ENCODE results near the gene LPIN1. TPM values are rescaled to one million over a fixed set of nuclear protein-coding genes. Genes with fewer than 3 reads are reported as not detected.

Gene LPIN1
- total and polyA plus RNA-seq, 2 of the 8 experiments (the other 6 are each of a cell fraction or from before 2014, with no cell fraction given): 4.3 to 9.8 TPM

DNA sequence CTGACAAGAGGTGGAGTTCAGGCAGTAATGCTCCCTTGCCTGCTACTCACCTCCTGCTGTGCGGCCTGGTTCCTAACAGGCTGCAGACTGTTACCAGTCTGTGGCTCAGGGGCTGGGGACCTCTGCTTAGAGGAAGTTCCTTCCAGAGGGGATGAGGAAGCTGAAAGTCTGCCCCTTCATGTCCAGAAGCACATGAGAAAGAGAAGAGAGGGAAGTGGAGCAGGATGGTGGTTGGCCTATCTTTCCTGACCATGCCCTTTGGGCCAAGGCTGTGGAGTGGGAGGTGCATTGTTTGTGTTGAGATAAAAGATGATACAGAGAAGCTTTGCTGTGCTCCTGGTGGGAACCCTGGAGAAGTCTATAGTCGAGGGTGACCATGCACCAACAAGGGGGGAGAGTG lies 112.5 kb downstream of the LPIN1 start (continued):
- TF ChIP-seq, protein P1, sequence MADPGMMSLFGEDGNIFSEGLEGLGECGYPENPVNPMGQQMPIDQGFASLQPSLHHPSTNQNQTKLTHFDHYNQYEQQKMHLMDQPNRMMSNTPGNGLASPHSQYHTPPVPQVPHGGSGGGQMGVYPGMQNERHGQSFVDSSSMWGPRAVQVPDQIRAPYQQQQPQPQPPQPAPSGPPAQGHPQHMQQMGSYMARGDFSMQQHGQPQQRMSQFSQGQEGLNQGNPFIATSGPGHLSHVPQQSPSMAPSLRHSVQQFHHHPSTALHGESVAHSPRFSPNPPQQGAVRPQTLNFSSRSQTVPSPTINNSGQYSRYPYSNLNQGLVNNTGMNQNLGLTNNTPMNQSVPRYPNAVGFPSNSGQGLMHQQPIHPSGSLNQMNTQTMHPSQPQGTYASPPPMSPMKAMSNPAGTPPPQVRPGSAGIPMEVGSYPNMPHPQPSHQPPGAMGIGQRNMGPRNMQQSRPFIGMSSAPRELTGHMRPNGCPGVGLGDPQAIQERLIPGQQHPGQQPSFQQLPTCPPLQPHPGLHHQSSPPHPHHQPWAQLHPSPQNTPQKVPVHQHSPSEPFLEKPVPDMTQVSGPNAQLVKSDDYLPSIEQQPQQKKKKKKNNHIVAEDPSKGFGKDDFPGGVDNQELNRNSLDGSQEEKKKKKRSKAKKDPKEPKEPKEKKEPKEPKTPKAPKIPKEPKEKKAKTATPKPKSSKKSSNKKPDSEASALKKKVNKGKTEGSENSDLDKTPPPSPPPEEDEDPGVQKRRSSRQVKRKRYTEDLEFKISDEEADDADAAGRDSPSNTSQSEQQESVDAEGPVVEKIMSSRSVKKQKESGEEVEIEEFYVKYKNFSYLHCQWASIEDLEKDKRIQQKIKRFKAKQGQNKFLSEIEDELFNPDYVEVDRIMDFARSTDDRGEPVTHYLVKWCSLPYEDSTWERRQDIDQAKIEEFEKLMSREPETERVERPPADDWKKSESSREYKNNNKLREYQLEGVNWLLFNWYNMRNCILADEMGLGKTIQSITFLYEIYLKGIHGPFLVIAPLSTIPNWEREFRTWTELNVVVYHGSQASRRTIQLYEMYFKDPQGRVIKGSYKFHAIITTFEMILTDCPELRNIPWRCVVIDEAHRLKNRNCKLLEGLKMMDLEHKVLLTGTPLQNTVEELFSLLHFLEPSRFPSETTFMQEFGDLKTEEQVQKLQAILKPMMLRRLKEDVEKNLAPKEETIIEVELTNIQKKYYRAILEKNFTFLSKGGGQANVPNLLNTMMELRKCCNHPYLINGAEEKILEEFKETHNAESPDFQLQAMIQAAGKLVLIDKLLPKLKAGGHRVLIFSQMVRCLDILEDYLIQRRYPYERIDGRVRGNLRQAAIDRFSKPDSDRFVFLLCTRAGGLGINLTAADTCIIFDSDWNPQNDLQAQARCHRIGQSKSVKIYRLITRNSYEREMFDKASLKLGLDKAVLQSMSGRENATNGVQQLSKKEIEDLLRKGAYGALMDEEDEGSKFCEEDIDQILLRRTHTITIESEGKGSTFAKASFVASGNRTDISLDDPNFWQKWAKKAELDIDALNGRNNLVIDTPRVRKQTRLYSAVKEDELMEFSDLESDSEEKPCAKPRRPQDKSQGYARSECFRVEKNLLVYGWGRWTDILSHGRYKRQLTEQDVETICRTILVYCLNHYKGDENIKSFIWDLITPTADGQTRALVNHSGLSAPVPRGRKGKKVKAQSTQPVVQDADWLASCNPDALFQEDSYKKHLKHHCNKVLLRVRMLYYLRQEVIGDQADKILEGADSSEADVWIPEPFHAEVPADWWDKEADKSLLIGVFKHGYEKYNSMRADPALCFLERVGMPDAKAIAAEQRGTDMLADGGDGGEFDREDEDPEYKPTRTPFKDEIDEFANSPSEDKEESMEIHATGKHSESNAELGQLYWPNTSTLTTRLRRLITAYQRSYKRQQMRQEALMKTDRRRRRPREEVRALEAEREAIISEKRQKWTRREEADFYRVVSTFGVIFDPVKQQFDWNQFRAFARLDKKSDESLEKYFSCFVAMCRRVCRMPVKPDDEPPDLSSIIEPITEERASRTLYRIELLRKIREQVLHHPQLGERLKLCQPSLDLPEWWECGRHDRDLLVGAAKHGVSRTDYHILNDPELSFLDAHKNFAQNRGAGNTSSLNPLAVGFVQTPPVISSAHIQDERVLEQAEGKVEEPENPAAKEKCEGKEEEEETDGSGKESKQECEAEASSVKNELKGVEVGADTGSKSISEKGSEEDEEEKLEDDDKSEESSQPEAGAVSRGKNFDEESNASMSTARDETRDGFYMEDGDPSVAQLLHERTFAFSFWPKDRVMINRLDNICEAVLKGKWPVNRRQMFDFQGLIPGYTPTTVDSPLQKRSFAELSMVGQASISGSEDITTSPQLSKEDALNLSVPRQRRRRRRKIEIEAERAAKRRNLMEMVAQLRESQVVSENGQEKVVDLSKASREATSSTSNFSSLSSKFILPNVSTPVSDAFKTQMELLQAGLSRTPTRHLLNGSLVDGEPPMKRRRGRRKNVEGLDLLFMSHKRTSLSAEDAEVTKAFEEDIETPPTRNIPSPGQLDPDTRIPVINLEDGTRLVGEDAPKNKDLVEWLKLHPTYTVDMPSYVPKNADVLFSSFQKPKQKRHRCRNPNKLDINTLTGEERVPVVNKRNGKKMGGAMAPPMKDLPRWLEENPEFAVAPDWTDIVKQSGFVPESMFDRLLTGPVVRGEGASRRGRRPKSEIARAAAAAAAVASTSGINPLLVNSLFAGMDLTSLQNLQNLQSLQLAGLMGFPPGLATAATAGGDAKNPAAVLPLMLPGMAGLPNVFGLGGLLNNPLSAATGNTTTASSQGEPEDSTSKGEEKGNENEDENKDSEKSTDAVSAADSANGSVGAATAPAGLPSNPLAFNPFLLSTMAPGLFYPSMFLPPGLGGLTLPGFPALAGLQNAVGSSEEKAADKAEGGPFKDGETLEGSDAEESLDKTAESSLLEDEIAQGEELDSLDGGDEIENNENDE (IDR thresholded peaks at IDR 0.05; ENCODE audit: insufficient replicate concordance, low read length): no peak
- no peak for TF ChIP-seq KDM4A (IDR thresholded peaks at IDR 0.05; ENCODE audit: low read depth, low read length, severe bottlenecking)
- TF ChIP-seq SP2 (IDR thresholded peaks at IDR 0.05; ENCODE audit: low read length): no peak
- TF ChIP-seq SUZ12 (IDR thresholded peaks at IDR 0.05; ENCODE audit: low read length): no peak

Measured in H1 (cell line).